ENCODE data around the gene SHROOM2.
A peak's percentile ranks its signal among the peaks of the same experiment; 100 is the strongest.

The SHROOM2 gene

DNA sequence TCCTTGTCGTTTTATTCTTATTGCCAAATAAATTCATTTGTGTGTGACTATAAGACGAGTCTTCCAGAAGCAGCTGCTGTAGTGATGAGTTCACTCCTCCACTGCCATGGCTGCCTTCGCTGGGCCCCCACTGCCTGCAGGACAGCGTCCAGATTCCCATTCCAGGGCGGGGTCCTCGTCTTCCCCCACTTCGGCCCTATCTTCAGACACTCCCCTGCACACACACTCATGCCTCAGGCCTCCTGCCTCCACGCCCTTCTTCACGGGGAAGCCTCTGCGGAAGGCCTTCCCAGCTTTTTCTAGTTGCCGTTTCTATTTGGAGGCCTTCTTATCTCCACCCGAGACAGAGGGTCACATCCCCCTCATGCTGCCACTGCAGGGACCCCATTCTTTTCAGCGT, 80.4 kb downstream of the SHROOM2 start:
- DNase-seq, result no peak

DNA sequence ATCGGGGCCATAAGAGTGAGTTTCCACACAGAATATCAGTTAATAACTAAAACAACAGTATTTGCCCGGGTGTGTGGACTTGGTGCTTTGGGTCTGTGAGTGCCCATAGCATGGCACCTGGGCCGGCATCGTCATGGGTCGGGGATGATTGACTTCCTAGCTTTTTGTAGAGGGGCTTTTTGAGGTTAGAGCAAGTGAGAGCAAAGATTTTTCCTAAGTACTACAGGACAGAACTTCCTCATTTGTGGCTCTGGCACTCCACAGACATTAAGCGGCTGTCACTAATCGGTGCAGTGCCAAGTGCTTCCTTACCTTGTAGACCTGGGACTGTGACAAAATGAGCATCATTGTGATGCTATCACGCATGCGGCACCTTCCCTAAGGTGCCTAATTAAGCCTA, 81.0 kb downstream of the SHROOM2 start:
- no peak for DNase-seq

DNA sequence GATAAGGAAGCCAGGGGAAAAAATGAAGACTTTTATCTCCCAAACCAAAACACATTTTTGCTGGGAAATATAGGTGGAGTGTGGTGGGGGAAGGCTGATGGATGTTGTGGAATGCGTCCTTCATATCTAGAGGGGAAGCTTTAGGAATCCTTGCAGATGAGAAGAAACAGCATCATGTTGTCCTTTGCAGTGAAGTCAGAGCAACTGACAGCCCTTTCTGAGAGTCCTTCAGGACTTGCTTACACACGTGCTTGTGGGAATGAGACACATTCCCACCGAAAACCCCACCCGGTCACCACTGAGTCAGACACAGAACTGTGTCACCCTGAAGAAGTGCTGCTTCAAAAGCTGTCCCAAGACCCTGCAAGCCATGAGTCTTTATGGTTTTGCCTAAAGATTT, 81.5 kb downstream of the SHROOM2 start:
- DNase-seq, result no peak

DNA sequence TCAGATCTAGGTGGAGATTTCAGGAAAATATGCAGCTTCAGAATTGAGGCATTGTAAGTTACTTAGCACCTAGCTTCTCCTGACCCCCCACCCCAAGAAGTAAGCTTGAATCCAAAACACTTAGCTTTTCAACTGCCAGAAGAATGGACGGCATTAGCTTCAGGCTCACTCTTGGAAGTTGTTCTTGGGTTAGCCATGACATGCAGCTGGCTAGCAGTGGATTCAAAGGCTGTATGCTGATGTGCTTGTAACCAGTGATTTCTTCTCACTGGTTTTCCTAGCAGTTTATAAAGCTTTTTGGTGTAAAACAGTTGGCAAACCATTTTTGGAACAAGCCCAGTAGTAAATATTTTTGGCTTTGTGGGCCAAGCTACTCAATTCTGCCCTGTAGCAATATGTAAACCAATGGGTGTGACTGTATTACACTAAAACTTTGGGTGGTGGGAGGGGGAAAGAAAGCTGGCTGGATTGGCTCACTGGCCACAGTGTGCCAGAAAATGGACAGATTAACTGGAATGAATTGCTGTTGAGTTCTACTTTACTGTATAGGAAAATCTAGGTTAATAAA, 85.6 kb downstream of the SHROOM2 start:
- no peak for DNase-seq

DNA sequence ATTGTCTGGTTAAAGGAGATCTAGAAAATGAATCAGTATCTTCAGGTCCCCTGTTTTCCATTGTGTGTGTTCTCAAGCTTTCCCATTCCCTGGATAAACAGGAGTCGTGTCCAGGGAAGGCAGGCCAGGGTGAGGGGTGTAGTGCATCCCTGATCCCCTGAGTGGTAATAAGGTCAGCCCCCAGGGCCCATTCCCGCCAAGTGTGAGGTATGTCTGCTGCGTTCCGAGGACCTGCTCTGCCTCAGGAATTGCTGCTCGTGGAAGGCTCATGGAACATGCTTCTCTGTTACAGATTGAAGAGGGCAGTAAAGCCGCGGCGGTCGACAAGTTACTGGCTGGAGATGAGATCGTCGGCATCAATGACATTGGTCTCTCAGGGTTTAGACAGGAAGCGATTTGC, 87.1 kb downstream of the SHROOM2 start:
- DNase-seq, result no peak

DNA sequence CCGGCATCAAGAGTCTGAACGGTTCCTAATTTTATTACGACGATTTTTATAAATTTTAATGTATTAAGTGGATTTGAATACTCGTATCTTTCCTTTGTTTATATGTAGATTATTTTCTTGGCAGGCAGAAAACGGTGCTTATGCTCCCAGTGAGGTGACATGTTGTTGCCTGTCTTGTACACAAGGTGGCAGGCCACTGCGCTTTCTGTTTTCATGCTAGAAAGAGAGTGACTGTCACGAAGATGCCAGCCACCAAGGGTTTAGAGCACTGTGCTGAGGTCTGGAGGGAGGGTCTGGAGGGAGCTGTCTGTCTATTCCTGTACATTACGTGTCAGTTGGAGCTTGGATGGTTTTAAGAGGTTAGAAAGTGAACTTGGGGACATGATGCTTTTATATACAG, 87.7 kb downstream of the SHROOM2 start:
- peak; percentile 37 for DNase-seq

DNA sequence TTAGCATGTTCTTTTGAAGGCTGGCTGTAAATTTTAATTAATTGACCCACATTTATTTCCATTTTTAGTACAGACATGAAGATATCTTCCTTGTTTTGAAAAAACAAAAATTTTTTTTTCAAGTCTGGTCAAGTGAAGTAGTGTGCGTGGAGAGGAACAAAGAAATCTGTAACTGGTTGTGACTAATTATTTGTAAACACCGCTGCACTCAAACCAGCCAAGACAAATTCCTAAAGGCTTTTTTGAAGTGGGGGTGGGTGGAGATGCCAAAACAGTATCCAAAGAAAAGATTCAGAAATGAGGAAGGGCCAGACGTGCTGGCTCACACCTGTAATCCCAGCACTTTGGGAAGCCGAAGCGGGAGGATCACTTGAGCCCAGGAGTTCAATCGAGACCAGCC, 88.3 kb downstream of the SHROOM2 start:
- no peak for DNase-seq

DNA sequence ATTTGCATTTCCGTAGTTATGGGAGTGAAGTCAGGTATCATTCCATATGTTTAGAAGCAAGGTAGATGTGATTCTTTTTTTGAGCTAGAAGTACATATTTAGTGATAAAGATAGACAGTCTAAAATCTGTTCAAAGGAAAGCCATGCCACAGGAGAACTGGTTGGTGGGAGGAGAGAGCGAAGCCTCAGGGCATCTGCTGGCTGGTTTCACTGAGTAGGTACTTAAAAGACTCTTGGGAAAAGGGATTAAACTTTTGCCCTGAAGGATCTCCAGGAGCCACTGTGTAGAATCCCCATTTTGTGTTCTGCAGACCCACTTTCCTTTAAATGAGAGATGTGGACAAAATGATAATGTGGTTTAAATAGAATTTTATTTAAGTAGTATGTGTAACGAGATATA, 89.6 kb downstream of the SHROOM2 start:
- DNase-seq, result no peak

DNA sequence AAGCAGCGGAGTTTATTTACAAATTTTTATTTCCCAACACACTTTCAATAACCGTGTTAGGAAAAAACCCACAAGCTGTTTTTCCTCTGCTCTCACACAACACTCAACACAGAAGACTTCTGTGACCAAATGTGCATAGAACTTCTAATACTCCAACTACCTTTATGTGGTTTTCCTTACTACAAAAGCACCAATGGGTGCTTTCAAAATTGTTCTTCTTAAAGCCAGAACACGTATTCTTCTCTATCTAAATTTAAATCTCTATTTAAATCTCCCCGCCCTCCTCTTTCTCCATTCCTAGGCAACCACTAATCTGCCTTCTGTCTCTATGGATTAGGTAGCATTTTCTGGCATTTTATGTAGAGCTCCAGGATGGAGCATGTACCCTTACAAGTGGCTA, 90.0 kb downstream of the SHROOM2 start:
- no peak for DNase-seq

DNA sequence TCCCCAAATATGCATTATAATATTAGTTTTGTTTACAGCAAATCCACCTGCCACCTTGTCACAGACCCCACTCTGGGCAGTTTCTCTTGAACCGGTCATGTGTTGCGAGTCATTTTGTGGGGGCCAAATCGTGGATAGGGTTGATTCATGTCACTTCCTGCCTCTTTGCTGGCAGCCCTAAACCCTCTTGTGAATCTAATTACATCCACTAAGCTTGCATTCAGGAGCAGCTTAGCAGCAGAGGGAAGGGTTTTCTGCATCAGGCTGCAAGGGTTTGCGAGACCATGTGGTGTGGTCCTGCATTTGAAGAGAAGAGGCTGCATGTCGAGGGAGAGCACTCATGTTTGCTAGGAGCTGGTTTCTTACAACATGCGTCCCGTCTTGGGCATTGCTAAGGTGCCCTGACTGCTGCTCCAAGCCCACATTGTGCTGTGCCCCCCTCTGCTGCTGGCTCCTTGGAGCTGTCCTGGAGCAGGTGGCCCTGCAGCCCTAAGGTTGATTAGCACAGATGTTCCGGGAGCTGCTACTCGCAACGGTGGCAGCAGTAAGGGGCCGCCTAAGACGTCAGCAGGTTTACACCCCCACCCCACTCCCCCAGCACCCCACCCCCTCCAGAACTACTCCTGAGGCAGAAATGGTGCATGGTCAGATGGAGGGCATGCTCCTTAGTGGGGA, 92.1 kb downstream of the SHROOM2 start:
- DNase-seq, result no peak

DNA sequence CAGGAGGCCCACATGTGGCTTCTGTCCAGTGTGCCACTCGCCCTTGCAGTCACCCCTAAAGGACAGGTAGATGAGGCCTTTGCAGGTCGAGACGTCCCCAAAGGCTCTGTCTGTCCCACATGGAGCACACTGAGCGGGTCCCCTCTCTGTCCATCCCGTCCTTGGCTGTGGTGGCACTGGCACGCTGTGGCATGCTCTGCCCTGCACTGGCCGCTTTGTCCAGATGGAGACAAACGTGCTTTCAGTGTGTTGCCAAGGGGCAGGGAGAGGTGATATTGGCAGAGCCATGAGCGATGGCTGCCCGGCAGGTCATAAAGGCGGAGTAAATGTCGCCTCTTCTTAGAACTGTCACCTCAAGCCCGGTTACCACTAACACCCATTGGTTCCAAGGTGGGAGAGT, 94.0 kb downstream of the SHROOM2 start:
- no peak for DNase-seq

DNA sequence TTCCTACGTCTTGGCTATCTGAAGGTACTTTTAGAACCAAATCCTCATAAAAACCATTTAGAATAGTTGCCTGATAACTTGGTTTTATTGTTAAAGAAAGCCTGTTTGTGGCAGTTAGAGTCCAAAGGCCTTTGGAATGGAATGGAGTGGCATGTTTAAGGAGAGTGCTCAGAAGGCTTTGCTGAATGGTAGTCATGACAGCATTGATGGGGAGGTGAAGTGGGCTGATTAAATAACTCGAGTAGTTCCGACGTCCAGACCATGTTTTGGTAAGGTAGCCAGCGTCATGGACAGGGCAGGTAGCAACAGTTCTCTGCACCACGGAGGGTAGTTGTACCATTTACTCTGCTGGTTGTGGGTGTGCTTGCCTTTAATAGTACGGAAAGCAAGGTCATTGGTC, 94.6 kb downstream of the SHROOM2 start:
- no peak for DNase-seq

DNA sequence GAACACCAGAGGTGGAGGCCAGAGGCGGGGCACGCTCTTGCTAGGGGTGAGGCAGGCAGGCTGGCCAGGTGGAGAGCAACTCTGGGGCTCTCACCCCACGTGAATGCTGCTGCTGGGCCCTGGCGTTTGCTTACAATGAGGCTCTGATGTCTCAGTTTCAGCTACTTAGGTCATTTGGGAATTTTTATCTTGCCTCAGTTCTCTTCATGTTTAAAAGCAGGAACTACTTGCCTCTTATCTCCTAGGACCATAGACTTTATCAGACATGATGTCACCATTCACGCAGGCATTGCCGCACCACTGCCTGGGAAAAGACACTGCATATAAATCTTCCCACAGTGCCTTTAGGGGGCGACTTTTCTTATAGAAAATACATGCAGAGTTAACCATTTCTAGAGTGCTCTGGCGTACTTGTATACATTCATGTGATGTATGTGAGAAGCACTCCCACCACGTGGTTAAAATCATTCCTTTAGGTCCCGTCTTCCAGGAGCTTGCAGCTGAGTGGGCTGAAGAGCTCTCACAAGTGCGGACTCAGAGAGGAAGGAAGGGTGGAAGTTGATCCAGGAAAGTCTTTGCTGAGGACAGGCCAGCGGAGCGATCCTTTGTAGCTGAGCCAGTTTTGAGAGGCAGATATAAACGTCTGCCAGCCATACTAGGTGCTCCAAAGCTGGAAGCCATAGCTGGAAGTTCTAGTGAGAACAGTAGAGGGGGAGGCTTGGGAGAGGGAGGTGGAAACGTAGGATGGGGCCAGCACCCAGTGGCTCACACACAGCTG, 96.6 kb downstream of the SHROOM2 start:
- no peak for DNase-seq

DNA sequence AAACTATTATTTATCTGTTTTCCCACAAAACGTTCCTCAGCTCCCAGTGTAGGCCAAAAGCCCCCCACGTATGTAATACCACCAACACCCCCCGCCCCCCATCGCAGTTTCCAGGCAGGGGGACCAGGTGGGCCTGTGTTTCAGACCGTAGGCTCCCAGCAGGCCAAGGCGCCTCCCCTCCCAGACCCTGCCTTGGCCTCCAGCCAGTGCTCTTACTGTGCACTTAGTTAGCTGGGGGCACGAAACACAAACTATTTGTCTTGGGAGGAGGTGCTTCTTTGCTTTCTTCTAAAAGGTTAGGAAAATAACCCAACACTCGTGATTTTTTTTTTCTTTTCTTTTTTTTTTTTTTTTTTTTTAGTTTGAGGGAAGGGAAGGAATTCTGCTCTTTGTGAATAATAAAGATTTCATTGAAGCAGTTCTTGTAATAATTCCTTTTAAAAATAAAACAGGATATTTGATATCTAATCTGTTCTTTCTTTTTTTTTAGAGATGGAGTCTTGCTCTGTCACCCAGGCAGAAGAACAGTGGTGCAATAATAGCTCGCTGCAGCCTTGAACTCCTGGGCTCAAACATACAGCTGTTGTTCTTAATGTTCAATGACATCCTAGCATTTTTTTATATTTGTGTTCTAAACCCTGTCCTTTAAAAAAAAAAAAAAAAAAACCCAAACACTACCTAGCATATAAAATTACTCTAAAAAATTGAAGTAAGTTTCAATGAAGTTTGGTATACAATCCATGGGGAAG, 98.0 kb downstream of the SHROOM2 start:
- DNase-seq, result no peak

DNA sequence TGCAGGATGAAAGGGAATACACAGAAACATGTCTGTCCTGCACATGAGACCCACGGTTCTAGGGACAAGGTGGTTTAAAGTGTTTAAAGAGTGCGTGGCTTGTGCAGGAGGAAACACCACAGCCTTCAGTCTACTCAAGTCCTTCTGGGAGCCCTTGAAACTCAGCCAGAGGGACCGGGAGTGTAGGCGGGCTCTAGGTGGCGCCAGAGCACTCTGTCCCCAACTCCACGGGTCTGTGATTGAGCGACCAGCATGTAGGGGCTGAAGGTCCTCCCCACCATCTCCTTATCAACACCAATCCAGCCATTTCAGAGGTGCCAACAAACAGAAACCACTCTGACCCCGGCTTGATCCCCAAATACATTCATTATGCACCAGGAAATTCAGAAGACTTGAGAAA, 98.9 kb downstream of the SHROOM2 start:
- DNase-seq, result peak; percentile 47

DNA sequence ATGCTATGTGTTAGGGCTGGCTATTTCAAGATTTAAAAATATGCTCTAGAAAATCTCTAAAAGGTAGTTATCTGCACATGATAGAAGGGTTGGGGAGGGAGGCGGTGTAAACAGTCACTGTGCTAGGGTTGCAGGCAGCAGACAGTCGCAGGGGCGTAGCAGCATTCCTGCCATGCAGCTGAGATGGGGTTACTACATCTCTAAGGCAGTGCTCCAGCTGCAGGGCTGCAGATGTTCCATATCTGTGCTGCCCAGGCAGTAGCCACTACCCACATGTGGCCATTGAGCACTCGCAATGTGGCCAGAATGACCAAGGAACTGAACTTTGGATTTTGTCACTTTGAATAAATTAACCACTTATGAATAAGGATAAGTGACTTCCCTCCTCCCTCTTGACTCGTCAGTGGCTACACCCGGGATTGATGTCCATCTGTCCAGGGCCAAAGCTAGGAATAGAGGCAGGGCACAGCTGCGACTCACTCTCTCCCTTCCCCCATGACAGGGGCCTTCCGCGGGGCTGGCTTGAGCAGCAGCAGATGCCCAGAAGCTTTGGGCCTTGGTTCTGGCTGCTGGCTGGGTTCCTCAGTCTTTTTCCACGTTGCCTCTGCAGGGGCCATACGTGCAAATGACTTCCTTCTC, 101.5 kb downstream of the SHROOM2 start:
- DNase-seq, result no peak

DNA sequence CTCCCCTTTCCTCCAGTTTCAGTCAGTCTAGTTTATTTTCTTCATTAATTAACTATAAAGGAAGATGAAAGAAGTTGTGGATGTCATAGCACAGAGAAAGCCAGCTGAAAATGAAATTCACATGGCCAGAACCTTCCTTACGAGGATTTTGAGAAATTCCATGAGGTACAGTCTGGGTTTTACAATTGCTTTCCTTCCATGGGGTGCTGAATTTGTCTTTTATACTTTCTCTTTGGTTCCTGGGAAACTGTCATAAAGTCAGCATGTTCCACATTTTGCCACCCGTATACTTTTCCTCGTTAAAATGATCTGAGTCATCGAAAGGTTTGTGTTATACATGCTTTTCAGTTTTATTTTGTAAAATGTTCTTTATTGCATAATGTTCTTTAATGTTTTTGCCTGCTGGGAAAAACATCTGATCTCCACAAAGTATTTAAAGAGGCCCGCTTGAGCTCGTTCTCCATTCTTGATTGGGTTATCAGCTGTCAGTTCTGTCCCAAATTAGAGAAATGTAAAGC, 102.8 kb downstream of the SHROOM2 start:
- no peak for DNase-seq

DNA sequence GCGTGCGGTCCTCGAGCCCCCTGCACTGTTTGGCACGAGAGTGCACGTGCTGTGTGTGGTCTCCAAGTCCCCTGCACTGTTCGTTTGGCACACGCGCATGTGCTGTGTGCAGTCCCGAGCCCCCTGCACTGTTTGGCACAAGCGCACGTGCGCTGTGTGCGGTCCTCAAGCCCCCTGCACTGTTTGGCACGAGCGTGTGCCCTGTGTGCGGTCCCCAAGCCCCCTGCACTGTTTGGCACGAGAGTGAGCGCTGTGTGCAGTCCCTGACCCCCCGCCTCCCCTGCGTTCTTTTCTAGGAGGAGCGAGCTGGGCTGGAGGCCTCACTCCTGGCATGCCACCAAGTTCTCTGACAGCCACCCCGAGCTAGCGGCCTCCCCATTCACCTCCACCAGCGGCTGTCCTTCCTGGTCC, 104.5 kb downstream of the SHROOM2 start:
- DNase-seq, result no peak

DNA sequence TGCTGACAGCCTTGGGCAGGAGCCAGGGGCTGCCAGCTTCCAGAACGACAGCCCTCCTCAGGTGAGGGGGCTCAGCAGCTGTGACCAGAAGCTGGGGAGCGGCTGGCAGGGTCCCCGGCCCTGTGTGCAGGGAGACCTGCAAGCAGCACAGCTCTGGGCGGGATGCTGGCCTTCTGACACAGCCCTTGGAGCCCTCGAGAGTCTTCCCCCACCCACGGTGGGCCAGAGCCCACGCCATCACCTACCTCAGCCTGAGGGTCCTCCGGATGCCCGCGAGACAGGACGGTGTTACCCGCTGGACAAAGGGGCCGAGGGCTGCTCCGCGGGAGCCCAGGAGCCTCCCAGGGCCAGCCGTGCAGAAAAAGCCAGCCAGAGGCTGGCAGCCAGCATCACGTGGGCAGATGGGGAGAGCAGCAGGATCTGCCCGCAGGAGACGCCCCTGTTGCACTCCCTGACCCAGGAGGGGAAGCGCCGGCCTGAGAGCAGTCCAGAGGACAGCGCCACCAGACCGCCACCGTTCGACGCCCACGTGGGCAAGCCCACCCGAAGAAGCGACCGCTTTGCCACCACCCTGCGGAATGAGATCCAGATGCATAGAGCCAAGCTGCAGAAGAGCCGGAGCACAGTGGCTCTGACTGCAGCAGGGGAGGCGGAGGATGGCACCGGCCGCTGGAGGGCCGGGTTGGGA, 109.1 kb downstream of the SHROOM2 start:
- DNase-seq, result no peak

DNA sequence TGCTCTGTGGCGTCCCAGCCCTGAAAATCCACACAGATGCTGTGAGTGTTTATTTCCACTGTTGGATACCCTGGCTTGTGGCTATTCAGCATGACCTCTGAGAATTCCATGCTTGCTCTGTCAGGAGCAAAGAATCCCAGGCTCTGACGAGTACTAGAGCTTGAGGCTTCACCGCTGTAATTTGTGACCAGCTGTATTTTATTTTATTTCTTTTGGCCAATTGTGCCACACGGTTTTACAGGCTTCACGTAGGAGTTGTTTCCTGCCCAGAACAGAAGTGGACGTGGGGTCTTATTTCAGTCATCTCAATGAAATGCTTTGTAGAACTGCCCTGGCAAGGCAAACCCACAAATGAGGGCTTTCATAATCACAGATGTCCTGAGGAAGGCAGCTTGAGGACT, 111.5 kb downstream of the SHROOM2 start:
- no peak for DNase-seq

DNA sequence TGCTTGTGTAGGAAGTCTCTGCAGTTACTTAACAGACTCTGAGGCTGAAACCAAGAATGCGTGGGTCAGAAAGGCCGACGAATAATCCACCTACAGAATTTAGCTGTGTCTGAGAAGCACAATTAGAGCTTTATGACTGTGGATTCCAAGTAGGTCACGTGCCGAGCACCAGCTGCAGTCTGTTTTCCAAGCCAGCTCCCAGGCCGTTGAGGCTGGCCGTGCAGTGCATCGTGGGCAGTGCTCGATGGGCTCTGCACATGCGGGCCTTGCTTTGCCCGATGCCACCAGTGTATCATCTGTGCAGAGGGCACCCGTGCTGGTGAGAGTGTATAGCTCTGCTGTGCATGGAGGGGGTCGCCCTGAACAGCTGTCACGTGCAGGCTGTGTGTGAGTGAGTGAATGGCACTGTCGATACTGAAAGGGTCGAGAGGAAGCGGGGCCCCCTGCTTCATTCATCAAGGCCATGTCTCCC, 113.4 kb downstream of the SHROOM2 start:
- DNase-seq, result no peak

DNA sequence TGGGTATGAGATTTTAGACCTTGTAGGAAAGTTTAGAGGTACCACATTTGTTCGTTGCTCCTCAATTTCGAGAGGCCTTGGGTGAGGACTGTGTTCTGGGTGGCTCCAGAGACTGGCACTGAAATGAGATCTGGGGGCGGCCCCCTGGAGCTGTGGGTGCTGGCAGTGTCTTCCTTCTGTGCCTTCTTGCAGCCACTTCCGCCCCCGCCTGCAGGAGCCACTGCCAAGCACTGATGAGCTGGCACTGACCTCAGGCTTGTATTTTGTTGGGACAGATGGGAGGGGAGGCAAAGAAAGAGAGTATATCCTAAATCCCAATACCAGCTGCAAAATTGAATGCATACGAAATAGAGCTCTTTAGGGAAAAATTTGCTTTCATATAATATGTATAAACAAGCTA, 116.4 kb downstream of the SHROOM2 start:
- DNase-seq, result no peak

Measured in CD4-positive, alpha-beta T cell treated with Interleukin-10 for 1 hour (primary cell).